Ovary (tissue), 3 donors: ENCODE results near the gene GSG1L.

Source experiments
- CTCF ChIP-seq, 3 donors: fragments of 450-650 bp in 2 of 3; fragments of 200-600 bp in 1 of 3; IDR thresholded peaks; one replicate each; pipeline versions ENCODE4 v1.5.1 to v1.8.0; 2016 to 2022; ENCODE audit warnings: antibody characterized with exemption in 3 of 3, mild to moderate bottlenecking in 1 of 3
- POLR2A ChIP-seq: fragments of 450-650 bp; IDR thresholded peaks from one replicate; pipeline ENCODE4 v1.6.1; 2017; ENCODE audit warnings: antibody characterized with exemption, mild to moderate bottlenecking, moderate library complexity
- donor health status: DM: no; HTN: no; CAD: no.

GRCh38 chr16:27784351-27785306 is 278.9 kb downstream of the GSG1L start:
- TF ChIP-seq CTCF (IDR thresholded peaks at IDR 0.05) (no peak), POLR2A (no peak)
